KG1 (cell line): ENCODE measurements around the gene HBEGF.

Experiments used
- DNase-seq: peaks from one replicate; lab custom pipeline; 2025; lab: John Stamatoyannopoulos, UW

HBEGF gene

GRCh38 chr5:140336388-140336787 lies 10.0 kb downstream of the HBEGF start:
- no peak for DNase-seq

GRCh38 chr5:140331638-140332037 lies 14.8 kb downstream of the HBEGF start:
- no peak for DNase-seq

GRCh38 chr5:140329739-140330481 lies 16.5 kb downstream of the HBEGF start:
- DNase-seq, result no peak

GRCh38 chr5:140328036-140328764 lies 18.2 kb downstream of the HBEGF start:
- no peak for DNase-seq

- DNase-seq, result no peak
Observed at GRCh38 chr5:140327589-140327988, 18.8 kb downstream of the HBEGF start.

DNA sequence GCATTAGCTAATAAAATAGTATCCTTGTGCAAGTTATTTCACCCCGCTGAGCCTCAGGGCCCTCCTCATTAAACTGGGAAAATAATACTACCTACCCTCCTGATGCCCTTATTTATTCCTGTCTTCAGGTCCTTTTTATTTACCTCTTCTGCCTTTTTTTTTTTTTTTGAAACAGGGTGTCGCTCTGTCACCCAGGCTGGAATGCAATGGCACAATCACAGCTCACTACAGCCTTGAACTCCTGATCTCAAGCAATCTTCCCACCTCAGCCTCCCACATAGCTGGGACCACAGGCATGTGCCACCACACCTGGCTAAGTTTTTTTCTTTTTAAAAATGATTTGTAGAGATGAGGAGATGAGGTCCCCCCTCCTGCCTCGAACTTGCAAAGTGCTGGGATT lies 20.9 kb downstream of the HBEGF start:
- no peak for DNase-seq

GRCh38 chr5:140324617-140325241 lies 21.7 kb downstream of the HBEGF start:
- no peak for DNase-seq

DNA sequence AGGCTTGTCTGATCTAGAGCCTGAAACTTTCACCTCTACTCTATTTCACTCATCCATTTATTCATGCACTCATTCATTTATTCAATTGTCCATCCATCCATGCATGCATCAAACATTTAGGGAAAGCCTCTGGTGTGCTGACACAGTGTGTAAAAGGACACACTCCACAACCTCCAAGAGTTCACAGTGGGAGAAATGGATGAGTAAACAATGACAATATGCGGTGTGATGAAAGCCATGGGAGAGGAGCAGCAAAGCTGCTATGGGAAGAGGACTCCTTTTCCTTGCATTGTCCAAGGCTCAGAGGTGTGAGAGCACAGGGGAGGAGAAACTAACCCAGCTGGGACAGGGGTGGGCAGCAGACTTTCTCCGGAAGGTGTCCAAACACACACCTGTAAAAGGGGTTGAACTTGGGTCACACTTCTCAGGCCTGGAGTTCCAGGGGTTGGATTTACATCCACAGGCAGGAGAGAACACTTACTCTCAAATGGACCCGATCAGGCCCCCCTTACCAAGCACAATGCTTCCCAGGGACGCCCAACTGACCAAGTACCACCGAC lies 22.3 kb downstream of the HBEGF start:
- no peak for DNase-seq

GRCh38 chr5:140322751-140323731 lies 23.4 kb downstream of the HBEGF start:
- no peak for DNase-seq

GRCh38 chr5:140321796-140322195 lies 24.6 kb downstream of the HBEGF start:
- no peak for DNase-seq

DNA sequence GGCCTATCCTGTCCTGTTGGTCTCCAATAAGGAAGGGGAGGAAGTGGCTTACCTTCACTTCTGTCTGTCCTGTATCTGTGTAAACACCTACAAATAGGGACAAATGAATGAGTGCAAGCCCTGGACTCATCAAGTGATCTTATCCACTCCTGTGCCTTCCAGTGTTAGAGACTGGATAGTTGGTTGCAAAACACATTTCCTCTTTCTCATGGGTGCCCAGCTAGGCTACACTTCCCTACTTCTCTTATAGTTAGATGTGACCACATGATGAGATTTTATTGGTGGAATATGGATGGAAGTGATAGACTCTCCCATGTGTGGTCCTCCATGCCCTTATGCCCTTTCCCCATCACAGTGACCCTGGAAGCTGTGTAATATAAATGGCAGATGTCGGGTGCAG lies 26.6 kb downstream of the HBEGF start:
- DNase-seq, result no peak

DNA sequence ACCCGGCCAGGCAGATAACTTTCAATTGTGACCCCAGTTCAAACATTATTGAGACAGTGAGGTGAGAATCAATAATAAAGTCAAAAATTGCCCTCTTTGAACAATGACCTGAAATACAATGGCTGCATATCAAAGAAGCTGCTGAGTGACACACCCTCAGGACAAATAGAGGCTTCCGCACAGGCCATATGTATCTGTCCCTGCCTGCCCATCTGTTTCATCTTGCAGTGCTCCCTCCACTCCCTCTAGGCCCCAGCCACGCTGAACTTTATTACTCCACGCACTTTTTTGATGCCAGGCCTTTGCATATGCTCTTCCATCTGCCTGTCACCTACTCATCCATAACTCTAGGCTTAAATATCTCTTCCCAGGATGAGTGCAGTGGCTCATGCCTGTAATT lies 27.6 kb downstream of the HBEGF start:
- no peak for DNase-seq

DNA sequence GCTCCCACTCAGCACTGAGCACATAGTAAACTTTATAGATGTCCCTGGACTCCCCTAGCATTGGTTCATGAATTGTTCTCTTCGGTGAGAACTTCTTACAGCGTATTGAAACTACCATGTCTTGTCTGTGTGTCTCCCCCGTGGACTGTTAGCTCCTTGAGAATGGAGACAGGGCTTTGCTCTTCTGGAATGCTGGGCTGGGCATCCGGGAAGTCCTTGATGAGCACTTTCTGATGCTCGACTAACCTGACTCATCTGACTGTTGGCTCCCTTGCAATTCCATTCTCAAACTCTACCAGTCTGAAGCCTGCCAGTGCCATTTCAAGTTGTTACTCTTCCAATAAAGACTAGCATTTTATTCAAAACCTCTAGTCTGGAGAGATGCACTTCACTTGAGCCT lies 28.5 kb downstream of the HBEGF start:
- DNase-seq, result no peak

DNA sequence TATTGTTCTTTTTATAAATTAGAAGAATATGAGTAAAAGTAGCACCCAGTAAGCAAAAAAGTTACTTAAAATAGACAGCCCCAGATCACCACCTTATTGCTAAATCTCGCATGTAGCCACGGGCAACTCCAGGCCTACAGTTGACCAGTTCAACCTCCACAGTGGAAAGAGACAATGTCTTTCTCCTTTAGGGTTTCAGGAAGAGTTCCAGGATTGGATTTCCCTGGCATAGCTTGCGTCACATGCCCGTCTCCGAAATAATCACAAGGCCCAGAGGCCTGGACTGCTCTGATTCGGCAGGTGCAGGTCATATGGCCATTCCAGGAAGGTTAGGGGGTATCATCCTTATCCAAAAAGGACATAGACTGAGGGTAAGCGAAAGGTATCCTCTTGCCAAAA lies 33.6 kb downstream of the HBEGF start:
- DNase-seq, result no peak

GRCh38 chr5:140312067-140312790 lies 34.2 kb downstream of the HBEGF start:
- no peak for DNase-seq

DNA sequence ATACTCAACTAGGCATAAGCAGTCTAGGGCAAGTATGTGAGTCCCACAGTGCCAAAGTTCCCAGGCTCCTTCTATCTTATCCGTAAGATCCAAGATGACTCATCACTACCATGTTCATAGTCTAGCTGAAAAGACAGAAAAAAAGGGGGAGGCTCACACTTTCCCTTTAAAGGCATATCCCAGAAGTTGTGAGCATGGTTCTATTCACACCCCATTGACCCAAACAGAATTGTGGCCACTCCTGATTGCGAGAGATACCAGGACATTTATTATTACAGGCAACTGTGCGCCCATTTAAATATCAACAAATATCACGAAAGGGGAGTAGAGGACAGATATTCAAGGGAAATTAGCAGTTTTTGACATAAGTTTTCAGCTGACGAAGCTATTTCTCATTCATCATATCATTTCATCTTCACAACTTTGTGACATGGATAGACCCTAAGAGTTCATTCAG lies 35.4 kb downstream of the HBEGF start:
- no peak for DNase-seq

DNA sequence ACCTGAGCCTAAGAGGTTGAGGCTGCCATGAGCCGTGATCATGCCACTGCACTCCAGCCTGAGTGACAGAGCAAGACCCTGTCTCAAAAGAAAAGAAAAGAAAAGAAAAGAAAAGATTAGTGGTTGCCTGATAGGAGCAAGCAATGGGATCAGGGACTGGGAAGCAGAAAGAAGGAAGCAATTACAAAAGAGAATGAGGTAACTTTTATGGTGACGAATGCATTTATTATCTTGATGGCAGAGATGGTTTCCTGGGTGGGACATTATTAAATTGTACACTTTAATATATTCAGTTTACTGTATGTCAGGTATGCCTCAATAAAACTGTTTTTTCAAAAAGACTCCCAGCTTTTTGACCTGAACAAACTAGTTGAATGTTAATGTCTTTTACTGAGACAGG lies 36.0 kb downstream of the HBEGF start:
- DNase-seq, result no peak

DNA sequence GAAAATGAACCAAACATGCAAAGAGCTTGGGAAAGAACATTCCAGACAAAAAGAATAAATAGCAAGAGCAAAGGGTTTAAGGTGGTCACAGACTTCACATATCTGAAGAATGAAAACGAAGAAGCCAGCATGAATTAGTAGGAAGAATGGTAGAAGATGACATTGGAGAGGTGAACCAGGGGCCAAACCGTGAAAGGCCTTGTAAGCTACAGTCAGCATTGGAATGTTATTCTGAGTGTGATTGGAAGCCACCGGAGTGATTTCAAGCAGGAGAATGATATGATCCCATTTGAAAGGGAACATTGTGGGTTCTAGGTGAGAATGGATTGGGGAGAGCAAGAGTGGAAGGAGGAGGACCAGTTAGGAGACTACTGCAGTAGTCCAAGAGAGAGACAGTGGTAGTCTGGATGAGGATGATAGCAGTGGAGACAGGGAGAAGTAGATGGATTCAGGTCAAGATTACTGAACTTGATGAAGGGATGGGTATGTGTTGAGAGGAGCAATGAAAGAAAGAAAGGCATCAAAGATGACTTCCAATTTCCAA lies 36.6 kb downstream of the HBEGF start:
- DNase-seq, result no peak

- DNase-seq, result no peak
Observed at GRCh38 chr5:140305471-140305870, 40.9 kb downstream of the HBEGF start.

DNA sequence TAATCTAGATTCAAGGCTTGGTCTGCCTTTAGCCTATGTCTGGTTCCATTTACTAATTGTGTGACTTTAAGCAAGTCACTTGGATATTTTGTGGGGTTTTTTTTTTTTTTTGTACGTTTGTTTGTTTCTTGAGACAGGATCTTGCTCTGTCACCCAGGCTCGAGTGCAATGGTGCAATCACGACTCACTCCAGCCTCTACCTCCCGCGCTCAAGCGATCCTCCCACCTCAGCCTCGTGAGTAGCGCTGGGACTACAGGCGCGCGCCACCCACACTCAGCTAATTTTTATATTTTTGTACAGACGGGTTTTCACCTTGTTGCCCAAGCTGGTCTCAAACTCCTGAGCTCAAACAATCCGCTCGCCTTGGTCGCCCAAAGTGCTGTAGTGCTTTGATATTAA lies 42.4 kb downstream of the HBEGF start:
- DNase-seq, result no peak
